Non-pigmented ciliary epithelial cell (primary cell): ENCODE data around the gene ENG.
"Not testable (repeated sequence)": the region's sequence is repeated elsewhere in the genome, so short reads cannot be mapped to it uniquely, and the experiment has no call there.

Experiments used
- DNase-seq: peaks from one replicate; pipeline ENCODE4 v3.0.0-alpha.2; 2010; ENCODE audit warnings: low read depth

The ENG gene

DNA sequence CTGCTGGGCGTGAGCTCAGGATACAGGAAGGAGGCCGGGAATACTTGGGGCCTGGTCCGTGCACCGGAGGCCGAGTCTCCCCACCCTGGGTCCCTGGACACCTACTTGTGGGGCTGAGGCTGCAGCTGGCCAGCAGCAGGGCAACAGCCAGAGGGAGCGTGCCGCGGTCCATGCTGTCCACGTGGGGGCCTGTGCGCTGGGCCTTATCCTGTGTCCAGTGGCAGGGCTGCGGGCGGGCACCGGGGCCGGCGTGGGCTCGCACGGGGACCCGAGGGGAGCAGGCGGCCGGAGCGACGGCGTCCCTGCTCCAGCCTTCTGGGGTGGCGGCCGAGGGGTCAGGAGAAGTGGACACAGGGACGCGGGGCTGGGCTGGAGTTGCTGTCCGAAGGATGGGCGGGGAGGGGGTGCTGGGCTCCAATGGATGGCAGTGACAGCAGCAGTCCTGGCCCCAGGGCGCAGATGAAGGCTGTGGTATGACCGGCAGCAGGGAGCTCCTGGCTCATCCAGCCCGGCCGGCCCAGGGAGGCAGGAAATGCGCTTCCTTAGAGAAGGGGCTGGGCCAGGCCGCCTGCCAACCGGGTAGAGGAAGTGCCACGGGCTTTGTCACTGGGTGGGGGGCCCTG is at the start of gene ENG:
TSS of gene ENG (minus strand) at position 475 of the 623 bp plus-strand sequence. CDS start at position 172, 303 bp downstream.
- no peak for DNase-seq

GRCh38 chr9:127903557-127904475 is 49.4 kb upstream of the ENG start:
- no peak for DNase-seq

DNA sequence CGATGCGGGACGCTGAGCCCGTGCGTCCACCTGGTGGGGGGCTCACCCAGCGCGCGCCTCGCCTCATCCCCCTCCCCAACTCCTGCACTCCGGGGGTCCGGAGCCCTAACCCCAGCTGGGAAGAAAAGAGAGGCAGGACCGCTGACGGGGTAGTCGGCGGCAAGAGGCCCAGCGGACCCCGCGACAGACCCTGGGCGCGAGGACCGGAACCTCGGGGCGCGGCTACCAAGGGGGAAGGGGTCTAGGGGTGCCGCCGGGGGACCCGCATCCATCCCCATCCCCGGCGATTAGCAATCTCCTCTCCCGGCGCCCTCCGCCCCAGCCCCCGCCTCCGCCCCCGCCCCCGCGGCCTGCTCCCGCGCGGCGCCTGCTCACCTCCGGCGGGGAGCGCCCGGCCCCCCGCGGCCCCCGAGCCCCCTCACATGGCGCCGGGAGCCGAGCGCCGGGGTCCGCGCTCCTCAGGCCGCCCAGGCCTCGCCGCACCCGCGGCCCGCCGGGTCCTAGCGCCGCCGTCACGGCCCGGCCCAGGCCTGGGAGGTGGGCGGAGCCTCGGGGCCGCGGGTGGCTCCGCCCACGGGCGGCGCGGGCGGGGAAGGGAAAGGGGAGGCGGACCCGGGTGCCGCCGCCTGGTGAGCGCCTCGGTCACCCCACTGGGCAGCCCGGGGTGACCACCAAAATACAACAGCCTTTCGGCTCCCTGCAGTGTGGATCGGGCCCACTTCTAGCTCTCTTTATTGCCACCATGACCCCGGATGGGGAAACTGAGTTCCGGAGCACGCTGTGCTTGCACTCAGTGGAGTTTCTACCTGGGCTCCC is 44.9 kb upstream of the ENG start, which contains the start of gene ST6GALNAC6:
TSS of gene ST6GALNAC6 (minus strand) at position 476 of the 816 bp plus-strand sequence. CDS start 1,622 bp downstream, outside the sequence.
- no peak for DNase-seq

GRCh38 chr9:127898433-127899127 is 44.1 kb upstream of the ENG start:
- peak; percentile 67 for DNase-seq

DNA sequence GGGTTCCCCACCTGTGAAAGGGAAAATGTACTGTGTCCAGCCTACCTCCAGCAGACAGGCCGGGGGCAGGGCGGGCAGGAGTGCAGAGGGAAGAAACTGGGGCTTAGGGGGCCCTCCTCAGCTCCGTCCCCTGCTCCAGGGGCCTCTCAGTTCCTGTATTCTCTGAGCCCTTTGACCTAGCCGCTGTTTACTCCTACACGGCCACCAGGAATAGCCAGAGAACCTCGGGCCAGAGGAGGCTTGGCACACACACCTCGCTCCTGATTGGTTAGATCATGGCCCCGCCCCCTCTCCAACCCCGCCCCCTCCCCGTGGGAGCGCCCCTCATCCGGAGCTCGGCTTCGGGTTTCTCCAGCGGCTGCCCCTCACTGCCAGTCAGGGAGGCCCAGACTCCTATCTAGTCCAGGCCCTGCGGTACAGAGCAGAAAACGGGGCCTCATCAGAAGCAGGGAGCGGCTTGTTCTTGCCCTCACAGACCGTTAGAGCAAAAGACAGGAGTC is 42.8 kb upstream of the ENG start:
- DNase-seq = peak; percentile 34

DNA sequence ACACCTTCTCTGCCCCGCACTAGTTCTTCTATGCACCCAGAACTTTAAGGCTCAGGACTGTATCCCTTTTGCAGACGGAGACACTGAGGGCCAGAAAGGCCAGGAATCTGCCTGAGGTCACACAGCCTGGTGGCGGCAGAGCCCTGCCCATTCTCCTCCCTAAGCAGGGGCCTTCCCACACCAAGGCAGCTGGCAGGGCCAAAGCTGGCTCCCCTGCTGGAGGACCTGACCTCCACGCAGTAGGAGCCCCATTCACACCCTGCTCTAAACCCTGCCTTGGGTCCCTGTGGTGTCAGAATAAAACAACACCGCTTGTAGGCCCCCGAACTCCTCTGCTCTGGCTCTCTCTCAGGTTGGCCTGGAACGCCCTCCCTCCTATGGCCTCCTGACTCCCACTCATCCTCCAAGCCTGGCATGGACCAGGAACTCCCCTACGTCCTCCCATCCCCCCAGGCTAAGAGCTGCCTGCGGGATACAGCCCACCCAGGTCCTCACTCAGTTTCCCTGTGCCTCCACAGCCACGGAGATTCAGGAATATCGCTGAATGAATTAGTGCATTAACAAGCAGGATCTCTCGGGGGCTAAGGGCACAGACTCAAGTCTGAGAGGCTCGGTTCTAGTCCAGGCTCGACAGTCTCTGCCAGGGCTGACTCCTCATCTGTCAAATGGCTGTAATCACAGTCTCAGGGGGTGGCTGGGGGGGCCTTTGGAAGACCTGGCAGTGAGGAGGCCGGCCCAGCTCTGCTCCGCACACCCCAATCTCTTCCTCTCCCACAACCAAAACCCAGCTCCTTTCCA is 42.1 kb upstream of the ENG start:
- DNase-seq = no peak

- DNase-seq = no peak
Measured at GRCh38 chr9:127895811-127896210, 41.4 kb upstream of the ENG start.

DNA sequence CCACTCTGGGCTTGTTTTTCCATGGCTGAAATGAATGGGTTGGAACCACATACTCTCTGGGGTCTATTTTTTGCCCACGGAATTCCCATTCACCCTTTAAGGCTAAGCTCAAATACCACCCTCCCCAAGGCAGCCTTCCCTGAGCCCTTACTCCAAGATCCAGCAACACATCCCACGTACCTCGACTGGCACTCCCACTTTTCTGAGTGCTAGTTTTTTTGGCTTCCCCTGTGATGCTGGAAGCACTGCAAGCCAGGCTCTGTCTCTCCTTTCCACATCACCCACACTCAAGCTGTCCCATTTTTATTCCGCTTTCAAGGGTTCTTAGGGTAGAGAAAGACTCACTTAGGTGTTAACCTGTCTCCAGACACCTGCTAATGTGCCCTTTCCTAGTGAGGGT is 38.9 kb upstream of the ENG start:
- no peak for DNase-seq

DNA sequence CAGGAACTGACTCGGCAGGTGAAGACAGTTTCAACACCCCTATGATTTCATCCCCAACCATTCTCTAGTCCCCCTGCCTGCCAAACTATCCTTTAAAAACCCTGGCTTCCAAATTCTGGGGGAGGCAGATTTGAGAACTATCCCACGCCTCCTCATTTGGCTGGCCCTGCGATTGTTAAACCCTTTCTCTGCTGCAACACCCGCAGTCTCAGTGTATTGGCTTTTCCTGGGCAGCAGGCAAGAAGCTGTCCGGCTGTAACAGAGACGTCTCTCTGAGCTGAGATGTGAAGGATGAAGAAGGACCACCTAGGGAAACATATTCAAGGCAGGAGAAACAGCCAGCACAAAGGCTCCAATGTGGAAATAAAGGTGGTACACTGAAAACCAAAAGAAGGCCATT is 38.4 kb upstream of the ENG start:
- no peak for DNase-seq

DNA sequence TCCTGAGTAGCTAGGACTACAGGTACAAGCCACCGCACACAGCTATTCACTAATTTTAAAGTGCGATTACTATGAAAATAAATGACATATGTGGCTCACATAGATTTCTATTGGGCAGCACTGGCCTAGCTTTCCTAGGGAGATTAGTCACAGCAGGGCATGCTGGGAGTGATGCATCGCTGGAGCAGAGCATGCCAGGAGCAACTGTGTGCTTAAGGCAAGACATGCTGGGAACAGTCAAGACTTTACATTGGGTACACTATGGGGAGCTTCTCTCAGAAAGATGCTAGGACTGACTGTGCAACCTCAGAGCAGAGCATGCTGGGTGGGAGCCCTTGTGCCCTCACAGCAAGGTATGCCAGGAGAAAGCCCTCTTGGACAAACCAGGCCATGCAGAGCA is 35.6 kb upstream of the ENG start:
- no peak for DNase-seq

GRCh38 chr9:127887792-127888191 is 33.3 kb upstream of the ENG start:
- DNase-seq = no peak

GRCh38 chr9:127886401-127886972 is 32.0 kb upstream of the ENG start:
- DNase-seq = no peak

- DNase-seq = no peak
Measured at GRCh38 chr9:127885508-127886281, 31.2 kb upstream of the ENG start.

DNA sequence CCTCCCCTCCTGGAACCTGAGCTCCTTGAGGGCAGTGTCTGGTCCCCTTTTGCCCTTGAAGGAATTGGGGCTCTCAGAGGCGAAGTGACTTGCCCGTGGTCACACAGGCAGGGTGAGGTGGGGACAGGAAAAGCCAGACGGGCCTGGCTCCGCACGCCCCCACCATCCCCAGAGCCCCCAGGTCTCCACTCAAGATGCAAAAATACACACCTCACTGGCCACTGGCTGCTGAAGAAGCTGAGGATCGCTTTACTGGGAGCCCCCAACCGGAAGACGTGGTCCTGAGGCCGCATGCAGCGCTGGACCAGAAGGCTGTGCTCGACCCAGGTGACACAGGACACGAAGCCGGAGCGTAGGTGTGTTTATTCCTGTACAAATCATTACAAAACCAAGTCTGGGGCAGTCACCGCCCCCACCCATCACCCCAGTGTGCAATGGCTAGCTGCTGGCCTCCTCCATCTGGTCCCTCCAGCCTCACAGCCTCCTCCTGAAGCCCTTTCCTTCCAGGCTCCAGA is 30.6 kb upstream of the ENG start:
- no peak for DNase-seq

GRCh38 chr9:127884427-127884911 is 30.0 kb upstream of the ENG start:
- DNase-seq = no peak

DNA sequence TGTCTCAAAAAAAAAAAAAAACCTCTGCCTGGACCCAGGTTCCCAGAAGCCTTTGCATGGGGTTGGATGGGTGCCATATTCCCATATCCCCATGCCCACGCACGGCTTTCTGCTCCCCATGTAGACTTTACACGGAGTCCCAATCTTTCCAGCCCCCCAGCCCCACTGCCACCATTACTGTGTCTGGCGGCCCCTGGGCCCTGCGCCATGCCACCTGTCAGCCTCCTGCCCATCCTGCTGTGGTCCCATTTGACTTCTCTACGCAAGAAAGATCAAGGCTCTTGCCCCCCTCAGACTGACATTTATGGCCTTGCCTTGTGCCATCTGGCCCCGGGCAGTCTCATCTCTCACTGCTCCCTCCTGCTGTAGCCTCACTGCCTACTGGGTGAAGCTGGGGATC is 29.5 kb upstream of the ENG start:
- no peak for DNase-seq

DNA sequence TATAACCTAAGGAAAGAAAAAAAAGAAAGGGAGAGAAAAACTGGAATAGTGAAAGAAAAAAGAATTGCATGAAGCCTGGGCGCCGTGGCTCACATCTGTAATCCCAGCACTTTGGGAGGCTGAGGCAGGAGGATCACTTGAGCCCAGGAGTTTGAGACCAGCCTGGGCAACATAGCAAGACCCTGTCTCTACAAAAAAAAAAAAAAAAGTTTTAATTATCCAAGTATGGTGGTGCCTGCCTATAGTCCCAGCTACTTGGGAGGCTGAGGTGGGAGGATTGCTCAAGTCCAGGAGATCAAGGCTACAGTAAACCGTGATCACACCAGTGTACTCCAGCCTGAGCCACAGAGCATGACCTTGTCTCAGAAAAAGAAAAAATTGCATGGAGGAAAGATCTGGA is 27.3 kb upstream of the ENG start:
- DNase-seq = not testable (repeated sequence)

DNA sequence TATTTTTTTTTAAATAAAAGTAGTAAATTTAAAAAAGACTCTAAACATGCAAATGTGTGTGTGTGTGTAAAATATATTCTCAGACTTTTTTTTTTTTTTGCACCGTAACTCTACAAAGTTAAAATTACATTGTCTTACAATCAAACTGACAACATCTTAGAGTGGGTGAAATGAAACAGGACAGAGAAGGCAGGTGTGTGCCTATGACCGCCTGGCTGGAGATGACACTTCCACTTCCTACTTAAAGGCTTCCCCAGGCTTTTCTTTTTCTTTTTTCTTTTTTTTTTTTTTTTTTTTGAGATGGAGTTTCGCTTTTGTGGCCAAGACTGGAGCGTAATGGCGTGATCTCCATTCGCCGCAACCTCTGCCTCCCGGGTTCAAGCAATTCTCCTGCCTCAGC is 25.7 kb upstream of the ENG start:
- DNase-seq = no peak
